ENCODE data around the gene EML5.
A peak's percentile ranks its signal among the peaks of the same experiment; 100 is the strongest.
"Not testable (repeated sequence)": the region's sequence is repeated elsewhere in the genome, so short reads cannot be mapped to it uniquely, and the experiment has no call there.

EML5 gene

DNA sequence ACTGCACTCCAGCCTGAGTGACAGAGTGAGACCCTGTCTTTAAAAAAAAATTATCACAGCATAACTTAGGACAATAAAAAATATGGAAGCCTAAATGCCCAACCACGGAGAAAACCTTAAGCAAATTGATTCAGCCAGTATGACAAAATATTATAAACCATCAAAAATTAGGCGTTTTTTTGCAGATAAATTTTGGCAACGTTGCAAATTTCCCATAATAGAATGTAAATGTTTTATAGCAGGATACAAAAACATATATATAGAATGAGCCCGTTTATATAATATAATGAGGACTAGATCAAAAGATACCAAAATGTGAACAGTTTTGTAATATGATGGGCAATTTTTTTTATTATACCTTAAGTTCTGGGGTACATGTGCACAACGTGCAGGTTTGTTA, 6.8 kb upstream of the EML5 start:
- no peak for DNase-seq

DNA sequence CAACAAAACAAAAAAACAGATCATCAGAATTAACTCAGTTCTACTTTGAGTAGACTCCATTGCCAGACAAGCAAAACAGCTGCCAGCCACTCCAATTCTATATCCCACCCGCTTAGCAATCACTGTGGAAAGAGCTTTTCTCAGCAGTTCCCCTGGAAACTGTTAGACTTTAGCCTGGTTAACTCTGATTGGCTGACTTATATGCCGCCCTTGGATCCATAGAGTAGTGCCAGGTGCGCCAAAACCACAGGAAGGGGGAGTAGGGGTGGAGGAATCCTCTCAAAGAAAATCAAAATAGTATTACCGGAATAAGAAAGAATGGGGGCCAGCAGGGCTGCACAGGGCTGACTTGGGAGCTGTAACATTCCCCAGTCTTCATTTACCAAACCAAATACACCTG, 5.4 kb upstream of the EML5 start:
- DNase-seq: no peak

DNA sequence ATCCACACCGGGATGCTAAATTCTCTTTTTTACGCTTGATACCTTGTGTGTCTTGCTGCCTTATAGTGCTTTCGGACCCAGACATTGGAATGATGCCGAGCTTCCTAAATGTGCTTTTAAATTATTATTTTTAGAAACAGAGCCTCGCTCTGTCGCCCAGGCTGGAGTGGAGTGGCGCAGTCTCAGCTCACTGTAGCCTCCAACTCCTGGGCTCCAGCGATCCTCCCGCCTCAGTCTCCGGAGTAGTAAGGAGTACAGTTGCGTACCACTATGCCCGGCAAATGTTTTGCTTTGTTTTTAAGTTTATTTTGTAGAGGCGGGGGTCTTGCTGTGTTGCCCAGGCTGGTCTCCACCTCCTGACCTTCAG, 489 bp upstream of the EML5 start:
- DNase-seq: no peak

DNA sequence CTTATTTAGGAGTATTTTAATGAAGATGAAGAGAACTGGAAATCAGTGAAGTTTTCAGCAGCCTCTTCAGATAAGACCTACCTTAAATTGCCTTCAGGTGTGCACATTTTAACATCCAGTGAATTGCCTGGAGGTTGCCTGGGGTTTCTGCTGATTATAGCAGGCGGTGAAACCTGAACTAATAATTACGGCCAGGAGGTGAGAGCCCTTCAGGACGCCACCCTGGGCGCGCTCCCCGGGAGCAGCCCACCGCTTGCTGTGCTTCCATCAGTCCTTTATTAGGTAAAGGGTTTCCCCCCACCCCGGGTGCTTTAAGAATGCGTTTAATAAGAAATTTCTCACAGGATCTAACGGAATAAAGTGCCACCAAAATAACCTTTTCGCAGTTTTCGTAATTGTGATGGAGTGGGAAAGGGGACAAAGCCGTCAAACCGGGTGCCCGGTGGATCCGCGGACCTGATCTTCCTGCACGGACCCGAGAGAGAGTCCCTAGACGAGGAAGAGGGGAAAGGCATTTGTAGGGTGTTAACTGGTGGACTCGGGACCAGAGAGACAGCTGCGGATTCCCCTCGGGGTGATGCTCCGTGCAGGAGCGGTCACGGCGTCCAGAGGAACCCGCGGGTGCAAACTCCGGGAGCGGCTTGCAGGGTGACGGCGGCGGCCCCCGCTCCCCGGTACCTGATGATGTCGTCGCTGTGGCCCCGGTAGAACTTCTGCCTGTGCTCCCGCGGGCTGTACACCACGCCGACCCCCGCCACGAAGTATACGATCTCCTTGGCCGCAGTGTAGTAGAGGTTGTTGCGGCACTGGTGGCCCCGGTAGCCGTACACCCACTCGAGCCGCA, 902 bp downstream of the EML5 start:
- peak; percentile 7 for DNase-seq

DNA sequence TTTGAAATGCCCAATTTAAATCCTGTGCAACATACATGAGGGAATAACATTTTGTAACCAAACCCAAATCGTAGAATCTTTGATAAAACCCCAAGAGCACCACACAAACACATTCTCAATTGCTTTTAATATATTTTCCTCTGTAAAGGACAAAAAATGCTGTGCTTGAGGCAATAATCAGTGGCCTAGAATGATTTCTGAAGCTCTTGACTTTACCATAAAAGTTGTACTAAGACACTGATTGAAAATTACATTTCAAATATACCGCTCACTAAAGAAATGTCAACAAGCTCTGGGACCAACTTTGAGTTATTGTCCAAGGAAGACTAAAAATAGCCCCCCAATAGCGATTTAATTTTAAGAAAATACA, 1.5 kb downstream of the EML5 start:
- DNase-seq: no peak

DNA sequence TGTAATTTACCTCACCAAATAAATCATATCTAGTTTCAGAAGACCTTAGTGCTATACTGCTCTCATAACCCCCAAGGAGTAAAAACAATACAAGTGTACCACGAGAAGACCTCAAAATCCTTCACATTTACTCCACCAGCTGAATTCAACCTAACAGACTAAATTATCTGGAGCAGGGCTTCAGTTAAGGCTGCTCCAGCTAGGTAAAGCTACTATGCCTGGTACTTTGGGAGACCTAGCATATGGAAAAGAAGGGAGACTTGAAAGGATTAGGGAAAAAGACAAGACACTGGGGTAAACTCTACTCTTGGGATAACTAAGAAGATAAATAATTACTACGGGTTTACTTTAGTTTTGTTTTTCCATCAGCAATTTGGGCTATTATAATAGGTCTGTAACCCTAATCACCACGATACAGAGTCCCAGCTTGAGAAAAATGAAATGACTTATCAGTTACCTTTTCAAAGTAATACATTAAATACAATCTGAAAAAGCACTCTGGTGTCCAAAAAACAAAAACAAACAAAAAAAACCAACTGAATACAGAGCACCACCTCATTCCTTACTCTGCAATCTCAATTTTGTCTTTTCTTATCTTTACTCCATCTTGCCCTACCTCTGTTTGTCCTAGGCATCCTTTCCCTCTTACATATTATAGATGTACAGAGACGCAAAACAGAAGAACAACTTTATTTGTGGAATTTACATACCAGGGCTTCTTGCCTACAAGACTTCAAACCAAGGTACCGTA, 2.1 kb downstream of the EML5 start:
- no peak for DNase-seq

DNA sequence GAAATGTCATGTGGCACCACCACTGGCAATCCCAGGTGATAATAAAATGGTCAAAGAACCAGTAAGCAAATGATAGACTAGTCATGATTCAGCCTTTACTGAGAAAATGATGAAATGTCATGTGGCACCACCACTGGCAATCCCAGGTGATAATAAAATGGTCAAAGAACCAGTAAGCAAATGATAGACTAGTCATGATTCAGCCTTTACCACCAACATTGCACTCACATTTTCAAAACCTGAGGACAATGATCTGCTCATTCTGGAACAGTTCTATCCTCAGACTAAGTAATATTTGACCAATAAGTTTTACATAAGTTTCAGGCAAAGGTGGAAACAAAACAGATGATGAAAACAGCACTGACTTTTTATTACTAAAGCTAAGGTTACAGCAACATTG, 3.2 kb downstream of the EML5 start:
- DNase-seq: not testable (repeated sequence)

DNA sequence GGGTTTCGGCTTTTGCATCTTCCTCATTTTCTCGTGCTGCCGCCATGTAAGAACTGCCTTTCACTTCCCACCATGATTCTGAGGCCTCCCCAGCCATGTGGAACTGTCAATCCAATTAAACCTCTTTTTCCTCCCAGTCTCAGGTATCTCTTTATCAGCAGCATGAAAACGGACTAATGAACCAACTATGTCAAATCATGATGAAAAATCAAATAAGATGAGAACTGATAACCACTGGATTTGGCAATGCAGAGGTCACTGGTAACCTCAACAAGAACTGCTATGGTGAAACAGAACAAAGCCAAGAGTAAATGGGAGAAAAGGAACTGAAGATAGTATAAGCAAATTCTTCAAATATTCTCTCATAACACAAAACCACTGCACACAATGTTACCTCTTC, 6.0 kb downstream of the EML5 start:
- DNase-seq: no peak

DNA sequence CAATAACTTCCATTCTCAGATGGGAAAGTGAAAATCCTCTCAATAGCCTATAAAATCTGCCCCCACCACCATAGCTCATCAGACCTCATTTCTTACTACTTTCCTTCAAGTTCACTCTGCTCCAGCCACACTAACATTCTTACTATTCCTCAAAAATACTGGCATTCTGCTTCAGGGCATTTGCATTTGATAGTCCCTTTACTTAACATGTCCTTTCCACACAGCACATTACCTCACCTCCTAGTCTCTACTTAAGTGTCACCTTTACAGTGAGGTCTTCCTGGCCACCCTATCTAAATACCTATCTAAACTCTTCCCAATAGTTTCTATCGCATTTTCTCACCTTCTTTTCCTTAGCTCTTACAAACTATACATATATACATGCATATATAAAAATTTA, 6.8 kb downstream of the EML5 start:
- no peak for DNase-seq

DNA sequence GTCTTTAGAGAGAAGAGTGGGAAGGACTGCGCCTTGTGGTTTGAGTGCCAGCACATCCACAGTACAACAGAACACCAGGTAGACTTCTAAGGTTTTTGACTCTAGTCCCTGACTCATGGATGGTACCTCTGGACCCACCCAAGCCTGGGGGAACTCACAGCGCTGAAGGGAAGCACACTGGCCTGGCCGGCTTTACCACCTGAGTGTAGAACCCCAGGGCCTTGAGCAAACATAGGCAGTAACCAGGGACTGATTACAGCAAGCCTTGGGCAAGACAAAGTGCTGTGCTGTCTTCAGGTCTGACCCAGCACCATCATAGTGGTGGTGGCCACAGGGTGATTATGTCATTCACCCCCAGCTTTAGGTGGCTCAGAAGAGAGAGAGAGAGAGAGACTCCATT, 17.2 kb downstream of the EML5 start:
- DNase-seq: no peak

DNA sequence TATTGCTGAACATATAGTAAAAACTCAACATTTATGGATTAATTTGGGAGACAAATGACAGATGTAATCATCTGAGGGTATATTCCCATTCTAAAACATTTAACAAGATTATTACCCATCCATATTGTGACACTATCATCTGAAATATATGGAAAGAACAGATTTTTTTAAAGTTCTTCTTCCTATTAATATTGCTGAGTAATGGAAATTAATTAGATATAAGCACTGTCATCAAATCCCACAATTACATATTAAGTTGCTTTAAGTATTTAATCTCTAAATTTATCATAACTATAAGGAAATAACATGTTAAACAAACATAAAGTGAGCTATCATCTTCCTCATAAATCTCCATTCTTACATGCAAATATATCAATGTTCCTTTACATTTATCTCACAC, 22.0 kb downstream of the EML5 start:
- DNase-seq: no peak

DNA sequence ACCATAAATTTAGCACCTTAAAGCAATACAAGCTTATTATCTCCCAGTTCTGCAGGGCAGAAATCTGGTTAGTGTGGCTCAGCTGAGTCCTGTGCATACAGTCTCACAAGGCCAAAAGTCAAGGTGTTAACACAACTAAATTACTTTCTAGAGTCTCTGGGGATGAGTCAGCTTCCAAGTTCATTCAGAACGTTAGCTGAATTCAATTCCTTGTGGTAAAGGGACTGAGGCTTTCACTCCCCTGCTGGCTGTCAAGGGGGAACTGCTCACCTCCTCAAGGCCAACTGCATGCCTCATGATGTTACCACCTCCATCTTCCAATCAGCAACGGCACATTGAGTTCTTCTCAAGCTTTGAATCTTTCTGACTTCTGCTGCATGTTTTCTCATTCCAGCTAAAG, 27.6 kb downstream of the EML5 start:
- DNase-seq: no peak

DNA sequence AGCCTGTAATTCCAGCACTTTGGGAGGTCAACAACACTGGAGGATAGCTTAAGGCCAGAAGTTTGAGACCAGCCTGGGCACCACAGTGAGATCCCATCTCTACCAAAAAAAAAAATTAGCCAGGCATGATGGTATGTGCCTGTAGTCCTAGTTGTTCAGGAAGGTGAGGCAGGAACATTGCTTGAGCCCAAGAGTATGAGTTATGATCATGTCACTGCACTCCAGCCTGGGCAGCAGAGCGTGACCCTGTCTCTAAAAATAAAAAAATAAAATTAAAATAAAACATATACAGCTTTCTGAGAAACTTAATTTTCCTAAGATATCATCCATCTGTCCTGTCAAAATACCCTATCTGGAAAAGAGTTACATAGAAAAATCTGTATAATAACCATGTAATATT, 38.9 kb downstream of the EML5 start:
- no peak for DNase-seq

DNA sequence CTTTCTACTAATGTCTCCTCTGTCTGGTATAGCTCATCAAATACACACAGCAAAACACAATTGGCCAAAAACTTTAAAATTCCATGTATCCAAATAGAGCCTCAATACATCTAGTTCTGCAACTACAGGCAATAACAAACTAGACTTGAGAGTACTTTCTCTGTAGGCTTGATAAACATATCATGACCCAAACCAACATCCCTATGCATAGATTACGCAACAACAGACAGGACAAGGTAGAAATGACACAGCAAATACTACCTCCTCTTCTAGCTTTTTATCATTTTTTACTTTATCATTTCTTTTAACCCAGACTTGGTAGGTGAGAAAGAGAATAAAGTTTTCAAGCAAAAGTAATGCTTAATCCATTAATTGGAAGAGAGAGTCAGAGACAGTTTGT, 41.8 kb downstream of the EML5 start:
- DNase-seq: no peak

DNA sequence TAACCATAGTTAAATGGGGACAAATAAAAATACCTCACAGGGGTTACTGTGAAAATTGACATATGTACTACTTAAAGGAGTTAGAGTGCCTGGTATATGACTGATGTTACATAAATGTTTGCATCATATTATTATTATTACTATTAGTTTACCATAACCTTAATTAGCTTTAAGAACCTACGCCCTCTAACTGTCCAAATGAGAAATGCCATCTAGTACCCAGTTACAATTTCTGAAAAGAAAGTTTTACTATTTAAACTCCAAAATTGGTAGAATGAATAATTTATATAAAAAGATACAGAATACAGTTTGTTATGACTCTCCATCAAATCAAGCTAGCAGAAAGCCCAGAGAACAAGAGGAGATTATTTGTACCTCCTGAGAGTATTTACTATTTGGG, 42.3 kb downstream of the EML5 start:
- DNase-seq: no peak

DNA sequence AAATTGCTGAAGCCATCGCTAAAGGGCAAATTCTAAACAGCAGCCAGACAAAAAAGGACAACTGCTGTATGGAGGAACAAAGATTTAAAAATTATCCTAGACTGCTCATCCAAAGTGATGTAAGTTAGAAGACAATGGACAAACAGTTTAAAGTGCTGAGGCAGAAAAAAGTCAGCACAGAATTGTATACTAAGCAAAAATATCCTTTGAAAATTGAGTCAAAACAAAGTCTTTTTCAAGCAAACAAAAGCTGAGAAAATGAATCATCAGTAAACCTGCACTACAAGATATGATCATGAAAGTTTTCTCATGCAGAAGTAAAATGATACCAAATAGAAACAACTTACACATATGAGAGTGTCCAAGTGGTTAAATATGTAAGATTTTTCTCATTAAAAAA, 43.6 kb downstream of the EML5 start:
- no peak for DNase-seq

DNA sequence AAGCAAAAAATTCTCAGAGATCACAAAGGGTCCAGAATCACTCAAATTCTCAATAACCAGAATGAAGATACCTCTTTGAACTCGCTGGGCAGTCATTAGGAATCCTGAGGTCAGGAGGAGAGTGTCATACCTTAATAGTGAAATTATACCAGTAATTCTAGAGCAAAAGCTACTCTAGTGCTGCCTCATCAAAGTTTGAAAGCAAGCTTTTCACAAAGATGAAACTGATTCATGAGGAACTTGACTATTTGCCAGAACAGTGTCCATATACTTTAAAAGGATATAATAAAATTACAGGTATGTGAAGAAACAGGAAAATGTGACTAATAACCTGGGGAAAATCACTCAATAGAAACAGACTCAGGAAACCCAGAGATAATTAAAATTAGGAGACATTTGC, 44.5 kb downstream of the EML5 start:
- no peak for DNase-seq

DNA sequence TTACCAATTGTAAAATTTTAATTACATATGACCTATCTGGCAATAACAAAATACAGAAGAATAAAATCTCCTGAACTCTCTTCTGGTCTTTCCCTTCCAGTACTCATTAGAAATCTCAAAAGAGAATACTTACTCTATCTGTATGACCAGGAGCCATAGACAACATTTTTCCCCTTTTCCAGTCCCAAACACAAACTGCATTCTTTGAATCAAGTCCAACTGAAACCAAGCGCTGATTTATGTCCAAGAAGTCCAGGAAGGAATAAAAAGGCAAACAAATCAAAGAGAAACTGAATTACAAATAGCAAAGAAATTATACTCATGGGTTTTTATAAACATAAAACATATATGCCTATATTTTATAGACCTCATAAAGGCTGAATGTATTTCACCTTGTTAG, 46.7 kb downstream of the EML5 start:
- no peak for DNase-seq

DNA sequence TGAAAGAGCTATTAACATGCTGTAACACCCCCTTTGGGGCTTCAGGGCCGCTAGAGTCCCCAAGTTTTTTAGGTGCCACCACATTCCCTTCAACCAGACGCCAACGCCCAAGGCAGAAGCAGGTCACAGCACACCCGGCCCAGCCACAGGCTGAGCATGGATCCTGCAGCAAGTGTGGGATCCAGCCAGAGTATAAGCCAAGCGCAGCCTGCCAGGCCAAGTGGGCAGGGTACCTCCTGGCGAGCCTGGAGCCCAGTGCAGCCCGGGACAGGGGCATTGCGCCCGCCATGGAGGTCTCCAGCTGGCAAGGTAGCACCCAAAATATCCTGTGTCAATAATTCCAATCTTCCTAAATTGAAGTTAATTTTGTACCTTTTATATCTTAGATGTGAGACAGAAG, 55.5 kb downstream of the EML5 start:
- no peak for DNase-seq

DNA sequence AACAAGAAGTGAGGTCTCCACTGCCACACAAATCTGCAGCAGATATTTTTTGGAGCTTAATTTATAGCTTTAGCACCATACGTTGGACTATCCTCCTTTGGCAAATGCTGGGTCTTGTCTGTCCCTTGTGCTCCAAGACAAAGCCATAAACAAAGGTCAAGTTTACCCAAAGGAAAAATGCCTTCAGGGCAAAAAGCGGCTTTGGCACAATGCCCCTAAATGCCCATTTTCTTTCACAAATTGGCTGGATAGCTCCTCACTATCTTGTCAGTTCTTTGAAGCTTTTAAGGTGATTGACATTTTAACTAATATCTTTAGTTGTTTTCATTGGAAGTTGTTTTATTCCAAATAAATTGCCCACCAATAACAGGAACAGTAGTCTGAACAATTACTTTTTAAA, 59.6 kb downstream of the EML5 start:
- no peak for DNase-seq

DNA sequence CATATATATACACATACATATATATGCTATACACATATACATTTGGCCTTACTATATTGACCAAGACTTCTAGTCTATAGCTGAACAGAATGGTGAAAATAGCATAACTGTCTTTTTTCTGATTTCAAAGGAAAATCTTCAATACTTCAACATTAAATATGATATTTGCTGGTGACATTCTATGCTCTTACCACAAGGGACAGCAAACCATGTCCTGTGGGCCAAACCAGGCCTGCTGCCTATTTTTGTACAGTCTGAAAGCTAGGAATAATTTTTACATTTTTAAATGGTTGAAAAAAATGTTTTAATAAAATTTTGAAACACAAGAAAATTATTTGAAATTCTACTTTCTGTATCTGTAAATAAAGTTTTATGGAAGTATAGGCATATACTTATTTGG, 63.6 kb downstream of the EML5 start:
- no peak for DNase-seq

DNA sequence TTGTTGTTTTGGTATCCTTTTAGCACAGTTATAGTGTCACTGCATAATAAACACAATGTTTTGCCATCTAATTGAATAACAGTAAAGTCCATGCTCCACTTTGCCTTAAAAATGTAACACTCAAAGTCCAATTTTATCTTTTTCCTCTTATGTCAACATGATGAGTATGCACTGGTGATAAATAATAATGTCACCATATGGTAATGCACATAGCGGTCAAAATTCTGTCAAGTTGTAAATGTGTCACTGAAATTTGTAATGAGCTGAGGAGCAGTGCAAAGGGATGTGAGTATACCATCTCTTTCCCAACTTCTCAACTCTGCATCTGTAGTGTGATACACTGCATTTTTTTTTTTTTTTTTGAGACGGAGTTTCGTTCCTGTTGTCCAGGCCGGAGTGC, 65.7 kb downstream of the EML5 start:
- no peak for DNase-seq

DNA sequence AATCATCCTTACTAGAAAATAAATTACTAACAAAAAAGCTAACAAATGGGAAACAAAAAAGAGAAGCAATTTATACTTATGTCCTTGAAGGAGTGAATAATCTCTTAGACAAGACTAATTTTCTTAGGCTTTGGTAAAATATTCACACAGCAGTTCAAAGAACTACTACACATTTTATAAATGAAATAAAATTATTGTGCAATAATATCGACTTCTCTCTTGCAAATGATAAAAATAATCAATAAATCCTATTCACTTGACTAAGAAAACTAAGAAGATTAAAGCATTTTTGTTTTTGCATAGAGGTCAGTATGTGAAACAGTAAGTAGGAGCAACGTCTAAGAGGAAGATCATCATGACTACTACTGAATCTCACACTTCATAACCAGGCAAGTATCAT, 82.0 kb downstream of the EML5 start:
- DNase-seq: no peak

DNA sequence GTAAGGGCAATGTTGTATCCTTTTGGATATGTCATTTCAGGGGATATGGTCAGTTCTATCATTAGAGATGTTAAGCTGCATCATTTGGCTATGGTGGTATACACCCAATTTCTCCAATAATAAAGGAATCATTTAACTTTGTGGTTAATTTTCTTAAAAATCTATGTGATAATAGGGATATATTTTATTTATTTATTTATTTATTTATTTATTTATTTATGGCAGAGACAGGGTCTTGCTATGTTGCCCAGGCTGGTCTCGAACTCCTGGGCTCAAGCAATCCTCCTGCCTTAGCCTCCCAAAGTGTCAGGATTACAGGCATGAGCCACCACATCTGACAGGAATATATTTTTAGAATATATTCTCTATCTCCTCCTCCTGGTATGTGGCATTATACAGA, 85.7 kb downstream of the EML5 start:
- no peak for DNase-seq

DNA sequence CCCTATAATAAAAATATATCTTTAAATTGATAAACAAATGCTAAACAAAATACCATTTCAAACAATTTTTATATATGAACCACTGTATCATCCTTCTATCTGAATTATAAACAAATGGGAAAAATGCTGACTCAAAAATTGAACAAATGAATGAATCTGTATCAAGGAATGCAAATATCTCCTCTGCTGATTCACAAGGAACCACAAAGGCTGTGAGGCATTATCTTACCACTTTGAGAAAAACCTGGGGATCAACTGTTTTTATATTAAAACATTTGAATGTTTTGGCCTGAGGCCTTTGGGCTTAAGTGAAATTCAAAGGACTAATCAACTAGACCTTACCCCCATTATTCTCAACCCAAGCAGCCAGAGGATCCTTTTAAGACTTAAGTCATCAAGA, 86.3 kb downstream of the EML5 start:
- no peak for DNase-seq

Data from hematopoietic multipotent progenitor cell treated with erythropoietin and hydrocortisone succinate and interleukin-3 and kit ligand, for 8 days (in vitro differentiated cells).